Natural killer cell (primary cell): ENCODE data around the gene DPYSL3. TPM values are rescaled to one million over a fixed set of nuclear protein-coding genes. Genes with fewer than 3 reads are reported as not detected.

Experiments used
- ATAC-seq, 3 donors: fragments of 150-1000 bp in 2 of 3; fragments of 200-7000 bp in 1 of 3; cut with Tn5 transposase; 1 replicate in 1 of 3; 2 replicates in 2 of 3; pipeline ENCODE4 v1.10.0; 2021; ENCODE audit warnings: mild to moderate bottlenecking in 2 of 3, moderate library complexity in 2 of 3
- DNase-seq, 2 donors: peaks; one replicate each; pipeline versions ENCODE4 v3.0.0 to v3.0.0-alpha.2; 2013 to 2021; ENCODE audit warnings: mixed read lengths in 1 of 2
- H3K27ac ChIP-seq: one replicate; pipeline ENCODE4 v1.5.1; 2013; ENCODE audit warnings: mild to moderate bottlenecking, low read length
- H3K27me3 ChIP-seq: one replicate; pipeline ENCODE4 v1.6.1; 2013; ENCODE audit warnings: low read length; ENCODE audit not compliant: control insufficient read depth, insufficient read depth
- H3K36me3 ChIP-seq: one replicate; pipeline ENCODE4 v1.6.1; 2013; ENCODE audit warnings: low read length; ENCODE audit not compliant: control insufficient read depth, insufficient read depth
- H3K4me1 ChIP-seq: one replicate; pipeline ENCODE4 v1.6.1; 2013; ENCODE audit warnings: low read length; ENCODE audit not compliant: control insufficient read depth, insufficient read depth
- H3K4me3 ChIP-seq: one replicate; pipeline ENCODE4 v1.5.1; 2013; ENCODE audit warnings: low read length
- H3K9me3 ChIP-seq: one replicate; pipeline ENCODE4 v1.6.1; 2013; ENCODE audit warnings: low read length; ENCODE audit not compliant: control insufficient read depth, insufficient read depth
- H3K27ac Mint-ChIP-seq, 2 donors: one replicate each; pipeline ENCODE4 v1.8.0; 2022; ENCODE audit warnings: mild to moderate bottlenecking in 2 of 2, mixed read lengths in 2 of 2, moderate library complexity in 1 of 2
- H3K27me3 Mint-ChIP-seq, 2 donors: one replicate each; pipeline ENCODE4 v1.8.0; 2022; ENCODE audit warnings: low read depth in 2 of 2, mixed read lengths in 2 of 2
- H3K36me3 Mint-ChIP-seq: one replicate; pipeline ENCODE4 v1.8.0; 2022; ENCODE audit warnings: mixed read lengths
- H3K4me1 Mint-ChIP-seq, 2 donors: one replicate each; pipeline ENCODE4 v1.8.0; 2022; ENCODE audit warnings: mixed read lengths in 2 of 2
- H3K4me3 Mint-ChIP-seq: one replicate; pipeline ENCODE4 v1.8.0; 2022; ENCODE audit warnings: mild to moderate bottlenecking, moderate library complexity, mixed read lengths
- H3K9me3 Mint-ChIP-seq, 2 donors: one replicate each; pipeline ENCODE4 v1.8.0; 2022; ENCODE audit warnings: mixed read lengths in 2 of 2
- CTCF ChIP-seq: fragments of 200-600 bp; IDR thresholded peaks from one replicate; pipeline ENCODE4 v1.8.0; 2022; ENCODE audit warnings: antibody characterized with exemption
- WGBS: methylation state at CpG from one replicate; pipeline ENCODE4 v1.1.7; 2013; ENCODE audit warnings: missing lambda C conversion rate; ENCODE audit not compliant: insufficient coverage; 5-methylcytosine and 5-hydroxymethylcytosine counted together
- intact Hi-C: fragments of 100-400 bp; cut with micrococcal nuclease; formaldehyde crosslinking; loops from one replicate; pipeline ENCODE4 v1.14.2; 2022
- total RNA-seq, 4 donors: library from RNA; stranded (reverse); fragments of 120-200 nt in 1 of 4; gene quantifications; one replicate each; pipeline versions ENCODE4 v1.2.3 to v1.2.4, GENCODE V29; 2013 to 2022

DPYSL3 gene
- total RNA-seq, 3 donors from 2014 or later (not counting 1 experiment from before 2014, with no cell fraction given), result not detected

GRCh38 chr5:147388184-147389108, 121.4 kb downstream of the DPYSL3 start:
- intact Hi-C loops, result no loop called here
- H3K36me3 Mint-ChIP-seq, result no peaks in the 10 kb centered on the region
- no peak for ATAC-seq

GRCh38 chr5:147387109-147387508, 122.8 kb downstream of the DPYSL3 start:
- H3K27ac Mint-ChIP-seq, result no peak overlapping the region
- no peaks in the 10 kb centered on the region for H3K9me3 ChIP-seq
- no peak overlapping the region for H3K27ac ChIP-seq
- H3K4me3 Mint-ChIP-seq, result no peak overlapping the region
- WGBS, result 81% methylated on average over 4 of the region's 4 CpGs
- intact Hi-C loops, result no loop called here
- DNase-seq, result no peak
- H3K4me3 ChIP-seq, result no peak overlapping the region
- peaks cover 6 to 27% of the 10 kb centered on the region in 2 donors for H3K27me3 Mint-ChIP-seq
- no peaks in the 10 kb centered on the region for H3K27me3 ChIP-seq
- H3K4me1 ChIP-seq, result no peaks in the 10 kb centered on the region
- H3K9me3 Mint-ChIP-seq, result no peaks in the 10 kb centered on the region
- no peak for ATAC-seq
- no peaks in the 10 kb centered on the region for H3K36me3 ChIP-seq
- H3K36me3 Mint-ChIP-seq, result no peaks in the 10 kb centered on the region
- no peaks in the 10 kb centered on the region for H3K4me1 Mint-ChIP-seq
- no peak for TF ChIP-seq CTCF

More at GRCh38 chr5:147388184-147389108, 121.4 kb downstream of the DPYSL3 start:
- no peak overlapping the region for H3K27ac Mint-ChIP-seq
- peaks cover 9 to 37% of the 10 kb centered on the region in 2 donors for H3K27me3 Mint-ChIP-seq
- no peaks in the 10 kb centered on the region for H3K9me3 Mint-ChIP-seq
- no peaks in the 10 kb centered on the region for H3K9me3 ChIP-seq
- no peak overlapping the region for H3K4me3 Mint-ChIP-seq
- DNase-seq, result no peak
- no peaks in the 10 kb centered on the region for H3K36me3 ChIP-seq
- no peak overlapping the region for H3K4me3 ChIP-seq
- H3K27ac ChIP-seq, result no peak overlapping the region
- no peaks in the 10 kb centered on the region for H3K4me1 ChIP-seq
- no peaks in the 10 kb centered on the region for H3K4me1 Mint-ChIP-seq
- H3K27me3 ChIP-seq, result no peaks in the 10 kb centered on the region
- no peak for TF ChIP-seq CTCF
- WGBS, result 85% methylated on average over 4 of the region's 7 CpGs

- no peaks in the 10 kb centered on the region for H3K4me1 Mint-ChIP-seq
- H3K9me3 Mint-ChIP-seq, result peaks cover 0 to 2% of the 10 kb centered on the region in 2 donors
- no peaks in the 10 kb centered on the region for H3K36me3 Mint-ChIP-seq
- H3K27ac Mint-ChIP-seq, result no peak overlapping the region
- DNase-seq (no peak), ATAC-seq (no peak)
- no peak for TF ChIP-seq CTCF
- Histone ChIP-seq H3K36me3 (no peaks in the 10 kb centered on the region), H3K27me3 (no peaks in the 10 kb centered on the region), H3K4me1 (no peaks in the 10 kb centered on the region), H3K4me3 (no peak overlapping the region), H3K9me3 (no peaks in the 10 kb centered on the region), H3K27ac (no peak overlapping the region)
- 88% methylated on average over 5 of the region's 6 CpGs for WGBS
- intact Hi-C loops, result no loop called here
- peaks cover 8 to 25% of the 10 kb centered on the region in 2 donors for H3K27me3 Mint-ChIP-seq
- no peak overlapping the region for H3K4me3 Mint-ChIP-seq
Measured at GRCh38 chr5:147384346-147385193, 125.3 kb downstream of the DPYSL3 start.
